ENCODE measurements around the gene NNT.
"Not testable (repeated sequence)": the region's sequence is repeated elsewhere in the genome, so short reads cannot be mapped to it uniquely, and the experiment has no call there.

Gene NNT

DNA sequence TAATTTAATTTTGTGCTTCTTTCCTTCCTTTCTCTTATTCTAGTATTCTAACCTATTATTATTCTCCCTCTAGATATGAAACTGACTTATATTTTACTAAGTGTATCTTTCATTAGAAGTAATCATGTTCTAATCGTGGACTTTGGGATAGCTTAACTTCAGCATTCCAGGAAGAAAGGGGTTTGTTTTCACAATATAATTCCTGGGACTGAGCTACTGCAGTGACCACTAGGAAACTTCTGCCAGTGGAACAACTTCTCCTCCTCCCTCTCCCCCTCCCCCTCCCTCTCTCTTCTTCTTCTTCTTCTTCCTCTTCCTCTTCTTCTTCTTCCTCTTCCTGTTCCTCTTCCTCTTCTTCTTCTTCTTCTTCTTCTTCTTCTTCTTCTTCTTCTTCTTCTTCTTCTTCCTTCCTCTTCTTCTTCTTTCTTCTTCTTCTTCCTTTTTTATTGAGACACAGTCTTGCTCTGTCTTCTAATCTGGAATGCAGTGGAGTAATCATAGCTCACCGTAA, 127.9 kb downstream of the NNT start:
- no peak for DNase-seq

DNA sequence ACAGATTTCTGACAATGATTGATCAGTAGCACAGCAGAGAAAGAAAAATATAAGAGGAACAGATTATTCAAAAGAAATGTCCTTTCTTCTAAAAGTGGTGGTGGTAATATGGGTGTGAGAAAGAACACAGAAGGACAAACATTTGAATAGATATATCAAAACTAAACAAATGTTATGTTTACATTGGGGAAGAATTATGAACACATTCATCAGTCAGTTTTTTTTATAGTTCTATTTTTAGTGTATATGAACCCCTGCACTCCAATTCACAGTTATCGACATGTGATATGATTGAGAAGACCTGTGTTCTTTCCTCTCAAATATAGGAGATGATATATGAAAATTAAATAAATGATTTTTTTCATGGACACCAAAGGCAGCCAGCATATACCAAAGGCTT, 128.6 kb downstream of the NNT start:
- DNase-seq: no peak

DNA sequence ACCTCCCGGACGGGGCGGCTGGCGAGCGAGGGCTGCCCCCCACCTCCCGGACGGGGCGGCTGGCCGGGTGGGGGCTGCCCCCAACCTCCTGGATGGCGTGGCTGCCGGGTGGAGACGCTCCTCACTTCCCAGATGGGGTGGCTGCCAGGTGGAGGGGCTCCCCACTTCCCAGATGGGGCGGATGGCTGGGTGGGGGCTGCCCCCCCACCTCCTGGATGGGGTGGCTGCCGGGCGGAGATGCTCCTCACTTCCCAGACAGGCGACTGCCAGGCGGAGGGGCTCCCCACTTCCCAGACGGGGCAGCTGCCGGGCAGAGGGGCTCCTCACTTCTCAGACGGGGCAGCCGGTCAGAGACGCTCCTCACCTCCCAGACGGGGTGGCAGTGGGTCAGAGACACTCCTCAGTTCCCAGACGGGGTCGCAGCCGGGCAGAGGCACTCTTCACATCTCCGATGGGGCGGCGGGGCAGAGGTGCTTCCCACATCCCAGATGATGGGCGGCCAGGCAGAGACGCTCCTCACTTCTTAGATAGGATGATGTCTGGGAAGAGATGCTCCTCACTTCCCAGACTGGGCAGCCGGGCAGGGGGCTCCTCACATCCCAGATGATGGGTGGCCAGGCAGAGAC, 143.1 kb downstream of the NNT start:
- not testable (repeated sequence) for DNase-seq

DNA sequence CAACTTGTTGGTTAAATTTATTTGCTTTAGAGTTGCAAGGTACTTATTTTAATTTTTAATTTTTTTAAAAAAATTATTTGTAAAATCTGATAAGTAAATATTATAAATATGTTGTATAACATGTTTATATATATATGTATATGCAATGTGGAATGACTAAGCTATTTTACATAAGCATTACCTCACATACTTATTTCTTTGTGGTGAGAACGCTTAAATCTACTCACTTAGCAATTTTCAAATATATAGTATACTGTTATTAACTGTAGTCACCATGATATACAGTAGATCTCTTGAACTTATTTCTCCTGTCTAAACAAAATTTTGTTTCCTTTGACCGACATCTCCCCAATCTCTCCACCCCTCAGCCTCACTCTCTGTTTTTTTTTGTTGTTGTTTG, 147.8 kb downstream of the NNT start:
- no peak for DNase-seq

DNA sequence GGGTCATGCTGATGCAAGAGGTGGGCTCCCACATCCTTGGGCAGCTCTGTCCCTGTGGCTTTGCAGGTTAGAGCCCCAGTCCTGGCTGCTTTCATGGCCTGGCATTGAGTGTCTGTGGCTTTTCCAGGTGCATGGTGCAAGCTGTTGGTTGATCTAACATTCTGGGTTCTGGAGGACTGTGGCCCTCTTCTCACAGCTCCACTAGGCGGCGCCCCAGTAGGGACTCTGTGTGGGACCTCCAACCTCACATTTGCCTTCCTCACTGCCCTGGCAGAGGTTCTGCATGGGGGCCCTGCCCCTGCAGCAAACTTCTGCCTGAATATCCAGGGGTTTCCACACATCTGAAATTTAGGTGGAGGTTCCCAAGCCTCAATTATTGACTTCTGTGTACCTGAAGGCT, 150.1 kb downstream of the NNT start:
- DNase-seq: peak; percentile 1

Data from NCI-H82 (cell line).